Gastrocnemius medialis (tissue), 4 donors: ENCODE measurements around the gene DMKN.

Experiments used
- CTCF ChIP-seq, 5 experiments: fragments of 450-650 bp in 3 of 5; fragments of 200-600 bp in 2 of 5; sonication (generic) in 2 of 5; IDR thresholded peaks in 4 of 5; conservative IDR thresholded peaks in 1 of 5; 1 replicate in 4 of 5; 2 replicates in 1 of 5; pipeline ENCODE4 v1.5.1; 2016 to 2019; ENCODE audit warnings: antibody characterized with exemption in 5 of 5, mild to moderate bottlenecking in 3 of 5, moderate library complexity in 3 of 5
- POLR2A ChIP-seq, 2 donors: fragments of 450-650 bp; IDR thresholded peaks; one replicate each; pipeline ENCODE4 v1.6.1; 2017; ENCODE audit warnings: antibody characterized with exemption in 2 of 2, mild to moderate bottlenecking in 2 of 2, moderate library complexity in 2 of 2

- TF ChIP-seq CTCF (IDR thresholded peaks at IDR 0.05 in 4 of 5, conservative IDR thresholded peaks at IDR 0.05 in 1 of 5) = peak; percentile 52 to 89 (median 77)
- TF ChIP-seq POLR2A (IDR thresholded peaks at IDR 0.05) = no peak
Measured at GRCh38 chr19:35509861-35510625, 3.4 kb downstream of the DMKN start.
